GM13977 (cell line): ENCODE data around the gene GPX6.
"Not testable (repeated sequence)": the region's sequence is repeated elsewhere in the genome, so short reads cannot be mapped to it uniquely, and the experiment has no call there.

ENCODE experiments used
- DNase-seq: peaks from one replicate; pipeline ENCODE4 v3.0.0; 2012; ENCODE audit warnings: low spot score
- CTCF ChIP-seq: IDR thresholded peaks from 2 replicates; pipeline ENCODE4 v1.5.1; 2012; ENCODE audit warnings: mild to moderate bottlenecking, control low read depth; ENCODE audit not compliant: insufficient read depth; ENCODE audit errors: extremely low read depth, missing control alignments
- in situ Hi-C: fragments of 300-500 bp; cut with MboI; formaldehyde crosslinking; loops from one replicate; pipeline ENCODE4 v1.12.0; 2022; ENCODE audit warnings: low sequenced_read_pairs, low pct_unique_long_range_greater_than_20kb, mixed read lengths, inconsistent platforms; ENCODE audit not compliant: unreplicated experiment

Gene GPX6

DNA sequence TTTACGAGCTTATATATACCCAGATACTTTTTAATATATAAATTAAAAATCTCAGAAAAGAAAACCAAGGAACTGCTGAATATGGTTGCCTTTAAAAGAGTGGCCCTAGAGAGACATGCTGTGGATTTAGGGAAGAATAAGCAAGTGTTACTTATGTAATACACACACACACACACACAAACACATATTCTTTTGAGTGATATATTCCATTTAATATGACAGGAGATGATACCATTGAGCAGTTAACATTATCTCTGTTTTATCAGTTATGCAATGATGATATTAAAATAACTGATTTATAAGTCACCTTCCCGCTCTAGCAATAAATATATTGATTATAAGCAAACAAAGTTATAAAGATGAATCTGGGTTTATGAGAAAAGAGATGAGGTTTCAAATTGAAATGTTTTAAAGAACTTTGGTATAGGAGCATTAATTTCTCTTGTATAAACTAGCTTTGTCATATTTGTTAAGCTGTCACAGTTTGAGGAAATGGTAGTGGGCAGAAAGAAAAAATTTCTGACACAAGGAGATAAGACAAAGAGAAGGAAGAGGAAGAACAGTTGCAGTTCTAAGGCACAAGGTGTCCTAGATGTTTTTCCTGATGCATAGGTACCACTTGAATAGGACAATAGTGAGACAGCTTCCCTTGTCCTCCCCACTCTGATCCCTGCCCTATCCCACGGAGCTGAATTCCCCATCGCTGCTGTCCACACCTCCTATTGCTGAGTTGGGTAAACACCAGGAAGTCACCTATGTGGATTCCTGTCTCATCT is 36.5 kb upstream of the GPX6 start:
- TF ChIP-seq CTCF, result no peak
- in situ Hi-C loops, result no loop called here
- no peak for DNase-seq

- in situ Hi-C loops, DNase-seq: not testable (repeated sequence)
These were observed 31.4 kb upstream of the GPX6 start for GRCh38 chr6:28547003-28547402.

DNA sequence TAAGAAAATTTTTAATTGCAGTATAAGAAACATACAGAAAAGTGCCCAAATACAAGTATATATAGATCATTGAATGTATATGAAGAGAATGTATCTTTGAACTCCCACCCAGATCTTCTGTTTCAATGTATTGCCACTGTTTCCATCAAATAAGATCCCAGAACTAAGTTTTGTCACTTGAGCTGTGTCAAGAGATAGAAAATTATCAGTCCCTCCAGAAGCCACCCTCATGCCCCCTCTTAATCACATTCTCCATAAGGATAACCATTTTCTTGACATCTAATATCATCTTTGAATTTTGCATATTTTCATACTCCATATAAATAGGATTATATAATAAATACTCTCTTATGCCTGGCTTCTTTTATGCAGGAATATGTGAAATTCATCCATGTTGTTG is 30.4 kb upstream of the GPX6 start:
- in situ Hi-C loops, result no loop called here
- TF ChIP-seq CTCF, result no peak
- DNase-seq, result no peak

GRCh38 chr6:28543651-28544610 is 28.3 kb upstream of the GPX6 start:
- in situ Hi-C loops, result no loop called here
- TF ChIP-seq CTCF, result no peak
- peak; percentile 48 for DNase-seq

GRCh38 chr6:28542440-28543296 is 27.1 kb upstream of the GPX6 start:
- TF ChIP-seq CTCF, result peak; percentile 49
- in situ Hi-C loops, result no loop called here
- peak; percentile 65 for DNase-seq

GRCh38 chr6:28541996-28542395 is 26.4 kb upstream of the GPX6 start:
- TF ChIP-seq CTCF, result no peak
- in situ Hi-C loops, result no loop called here
- no peak for DNase-seq
